ENCODE data around the gene ISM1.

ISM1 gene

GRCh38 chr20:13228771-13229170 lies 7.7 kb downstream of the ISM1 start:
- Histone ChIP-seq H4K91ac (ENCODE audit: low read length) (no peak overlapping the region), H3K18ac (ENCODE audit: low read depth in 1 of 2, low read length in 2 of 2) (no peak overlapping the region), H3K4me3 (ENCODE audit: insufficient read depth in 1 of 2, low read depth in 1 of 2, low read length in 2 of 2) (no peak overlapping the region), H3K23ac (ENCODE audit: low read length in 2 of 2) (no peak overlapping the region), H3K9ac (ENCODE audit: low read length) (no peak overlapping the region), H3K4me1 (ENCODE audit: control insufficient read depth, insufficient read depth, low read depth, low read length) (peaks cover 3% of the 10 kb centered on the region), H2AK5ac (ENCODE audit: low read length, severe bottlenecking) (no peak overlapping the region), H3K9me3 (ENCODE audit: control insufficient read depth, low read length) (no peaks in the 10 kb centered on the region), H3K4ac (ENCODE audit: low read depth in 1 of 2, low read length in 2 of 2) (no peak overlapping the region), H3K14ac (ENCODE audit: low read length in 2 of 2) (no peak overlapping the region), H2BK5ac (ENCODE audit: low read depth, low read length, poor library complexity, severe bottlenecking) (no peak overlapping the region), H3K79me1 (replicated peaks; ENCODE audit: low read length, poor library complexity, severe bottlenecking) (no peaks in the 10 kb centered on the region), H2BK15ac (ENCODE audit: low read depth, poor library complexity, severe bottlenecking) (no peak overlapping the region), H3K27ac (ENCODE audit: low read length, poor library complexity, severe bottlenecking) (no peak overlapping the region), H2BK120ac (ENCODE audit: low read depth, low read length) (no peak overlapping the region), H2AFZ (ENCODE audit: low read depth, low read length) (no peak overlapping the region), H3K4me2 (ENCODE audit: low read length, poor library complexity, severe bottlenecking) (no peak overlapping the region), H3K27me3 (ENCODE audit: control insufficient read depth in 1 of 2, insufficient read depth in 1 of 2, low read length in 2 of 2) (no peaks in the 10 kb centered on the region), H2BK12ac (ENCODE audit: low read length in 2 of 2) (no peak overlapping the region), H4K8ac (ENCODE audit: low read length) (no peak overlapping the region), H3K36me3 (ENCODE audit: control insufficient read depth in 1 of 2, insufficient read depth in 2 of 2, low read depth in 1 of 2, low read length in 2 of 2) (no peaks in the 10 kb centered on the region)
- WGBS: 64% methylated on average over 2 of the region's 2 CpGs
- no peak for DNase-seq

GRCh38 chr20:13229538-13229937 lies 8.5 kb downstream of the ISM1 start:
- Histone ChIP-seq H2BK12ac (ENCODE audit: low read length in 2 of 2) (no peak overlapping the region), H2AFZ (ENCODE audit: low read depth, low read length) (no peak overlapping the region), H3K36me3 (ENCODE audit: control insufficient read depth in 1 of 2, insufficient read depth in 2 of 2, low read depth in 1 of 2, low read length in 2 of 2) (no peaks in the 10 kb centered on the region), H3K4ac (ENCODE audit: low read depth in 1 of 2, low read length in 2 of 2) (no peak overlapping the region), H4K91ac (ENCODE audit: low read length) (no peak overlapping the region), H2BK5ac (ENCODE audit: low read depth, low read length, poor library complexity, severe bottlenecking) (no peak overlapping the region), H3K79me1 (replicated peaks; ENCODE audit: low read length, poor library complexity, severe bottlenecking) (no peaks in the 10 kb centered on the region), H3K27ac (ENCODE audit: low read length, poor library complexity, severe bottlenecking) (no peak overlapping the region), H3K27me3 (ENCODE audit: control insufficient read depth in 1 of 2, insufficient read depth in 1 of 2, low read length in 2 of 2) (no peaks in the 10 kb centered on the region), H4K8ac (ENCODE audit: low read length) (no peak overlapping the region), H3K4me3 (ENCODE audit: insufficient read depth in 1 of 2, low read depth in 1 of 2, low read length in 2 of 2) (no peak overlapping the region), H2BK15ac (ENCODE audit: low read depth, poor library complexity, severe bottlenecking) (no peak overlapping the region), H2AK5ac (ENCODE audit: low read length, severe bottlenecking) (no peak overlapping the region), H3K23ac (ENCODE audit: low read length in 2 of 2) (no peak overlapping the region), H3K14ac (ENCODE audit: low read length in 2 of 2) (no peak overlapping the region), H3K9ac (ENCODE audit: low read length) (no peak overlapping the region), H3K18ac (ENCODE audit: low read depth in 1 of 2, low read length in 2 of 2) (no peak overlapping the region), H2BK120ac (ENCODE audit: low read depth, low read length) (no peak overlapping the region), H3K9me3 (ENCODE audit: control insufficient read depth, low read length) (no peaks in the 10 kb centered on the region), H3K4me2 (ENCODE audit: low read length, poor library complexity, severe bottlenecking) (no peak overlapping the region), H3K4me1 (ENCODE audit: control insufficient read depth, insufficient read depth, low read depth, low read length) (peaks cover 3% of the 10 kb centered on the region)
- no peak for DNase-seq

GRCh38 chr20:13231031-13231752 lies 10.1 kb downstream of the ISM1 start:
- Histone ChIP-seq H3K14ac (ENCODE audit: low read length in 2 of 2) (no peak overlapping the region), H3K23ac (ENCODE audit: low read length in 2 of 2) (no peak overlapping the region), H3K36me3 (ENCODE audit: control insufficient read depth in 1 of 2, insufficient read depth in 2 of 2, low read depth in 1 of 2, low read length in 2 of 2) (no peaks in the 10 kb centered on the region), H2BK15ac (ENCODE audit: low read depth, poor library complexity, severe bottlenecking) (no peak overlapping the region), H2BK5ac (ENCODE audit: low read depth, low read length, poor library complexity, severe bottlenecking) (no peak overlapping the region), H2BK120ac (ENCODE audit: low read depth, low read length) (no peak overlapping the region), H3K9me3 (ENCODE audit: control insufficient read depth, low read length) (no peaks in the 10 kb centered on the region), H3K4me2 (ENCODE audit: low read length, poor library complexity, severe bottlenecking) (no peak overlapping the region), H2AK5ac (ENCODE audit: low read length, severe bottlenecking) (peak overlapping the region; percentile 53), H3K79me1 (replicated peaks; ENCODE audit: low read length, poor library complexity, severe bottlenecking) (no peaks in the 10 kb centered on the region), H3K9ac (ENCODE audit: low read length) (peak overlapping the region; percentile 79), H3K4me1 (ENCODE audit: control insufficient read depth, insufficient read depth, low read depth, low read length) (peaks cover 3% of the 10 kb centered on the region), H3K4me3 (ENCODE audit: insufficient read depth in 1 of 2, low read depth in 1 of 2, low read length in 2 of 2) (peak overlapping the region in 1 of 2 experiments; percentile 23), H3K18ac (ENCODE audit: low read depth in 1 of 2, low read length in 2 of 2) (no peak overlapping the region), H4K91ac (ENCODE audit: low read length) (no peak overlapping the region), H3K27me3 (ENCODE audit: control insufficient read depth in 1 of 2, insufficient read depth in 1 of 2, low read length in 2 of 2) (no peaks in the 10 kb centered on the region), H3K27ac (ENCODE audit: low read length, poor library complexity, severe bottlenecking) (peak overlapping the region; percentile 53), H2AFZ (ENCODE audit: low read depth, low read length) (no peak overlapping the region), H2BK12ac (ENCODE audit: low read length in 2 of 2) (no peak overlapping the region), H4K8ac (ENCODE audit: low read length) (no peak overlapping the region), H3K4ac (ENCODE audit: low read depth in 1 of 2, low read length in 2 of 2) (no peak overlapping the region)
- no peak for DNase-seq
- WGBS: 47% methylated on average over 3 of the region's 7 CpGs

- no peaks in the 10 kb centered on the region for H3K36me3 ChIP-seq (ENCODE audit: control insufficient read depth in 1 of 2, insufficient read depth in 2 of 2, low read depth in 1 of 2, low read length in 2 of 2)
- H3K18ac ChIP-seq (ENCODE audit: low read depth in 1 of 2, low read length in 2 of 2): no peak overlapping the region
- H3K23ac ChIP-seq (ENCODE audit: low read length in 2 of 2): no peak overlapping the region
- H3K27ac ChIP-seq (ENCODE audit: low read length, poor library complexity, severe bottlenecking): no peak overlapping the region
- H2BK5ac ChIP-seq (ENCODE audit: low read depth, low read length, poor library complexity, severe bottlenecking): no peak overlapping the region
- no peak overlapping the region for H3K4me2 ChIP-seq (ENCODE audit: low read length, poor library complexity, severe bottlenecking)
- H3K9ac ChIP-seq (ENCODE audit: low read length): no peak overlapping the region
- H3K14ac ChIP-seq (ENCODE audit: low read length in 2 of 2): no peak overlapping the region
- peaks cover 4% of the 10 kb centered on the region for H3K4me1 ChIP-seq (ENCODE audit: control insufficient read depth, insufficient read depth, low read depth, low read length)
- no peak overlapping the region for H3K4me3 ChIP-seq (ENCODE audit: insufficient read depth in 1 of 2, low read depth in 1 of 2, low read length in 2 of 2)
- H4K8ac ChIP-seq (ENCODE audit: low read length): no peak overlapping the region
- no peak overlapping the region for H2BK120ac ChIP-seq (ENCODE audit: low read depth, low read length)
- no peak overlapping the region for H2AK5ac ChIP-seq (ENCODE audit: low read length, severe bottlenecking)
- no peaks in the 10 kb centered on the region for H3K79me1 ChIP-seq (replicated peaks; ENCODE audit: low read length, poor library complexity, severe bottlenecking)
- H2AFZ ChIP-seq (ENCODE audit: low read depth, low read length): no peak overlapping the region
- no peak overlapping the region for H2BK12ac ChIP-seq (ENCODE audit: low read length in 2 of 2)
- H3K4ac ChIP-seq (ENCODE audit: low read depth in 1 of 2, low read length in 2 of 2): no peak overlapping the region
- 78% methylated on average over 10 of the region's 10 CpGs for WGBS
- no peak overlapping the region for H2BK15ac ChIP-seq (ENCODE audit: low read depth, poor library complexity, severe bottlenecking)
- no peaks in the 10 kb centered on the region for H3K27me3 ChIP-seq (ENCODE audit: control insufficient read depth in 1 of 2, insufficient read depth in 1 of 2, low read length in 2 of 2)
- H3K9me3 ChIP-seq (ENCODE audit: control insufficient read depth, low read length): no peaks in the 10 kb centered on the region
- no peak overlapping the region for H4K91ac ChIP-seq (ENCODE audit: low read length)
- no peak for DNase-seq
These were observed 11.9 kb downstream of the ISM1 start for GRCh38 chr20:13232999-13233398.
